Measurements from ENCODE around the gene ATP8A2.
"Not testable (repeated sequence)": the region's sequence is repeated elsewhere in the genome, so short reads cannot be mapped to it uniquely, and the experiment has no call there.

The ATP8A2 gene

GRCh38 chr13:25371875-25372283 is at the start of gene ATP8A2:
Gene ATP8A2, plus strand, starts transcription at chr13:25371974. Its CDS starts 239 bp downstream, at chr13:25372213.
- no peak for DNase-seq

- no peak for DNase-seq
These were observed 47.7 kb upstream of the ATP8A2 start for GRCh38 chr13:25324100-25324499.

GRCh38 chr13:25329706-25330105 is 42.1 kb upstream of the ATP8A2 start:
- DNase-seq = no peak

- no peak for DNase-seq
These were observed 41.2 kb upstream of the ATP8A2 start for GRCh38 chr13:25330541-25330940.

GRCh38 chr13:25335856-25336255 is 35.9 kb upstream of the ATP8A2 start:
- no peak for DNase-seq

- no peak for DNase-seq
These were observed 26.2 kb upstream of the ATP8A2 start for GRCh38 chr13:25345576-25345975.

GRCh38 chr13:25347151-25347550 is 24.6 kb upstream of the ATP8A2 start:
- no peak for DNase-seq

- DNase-seq = no peak
These were observed 20.4 kb upstream of the ATP8A2 start for GRCh38 chr13:25351404-25351803.

GRCh38 chr13:25352230-25352629 is 19.5 kb upstream of the ATP8A2 start:
- no peak for DNase-seq

GRCh38 chr13:25352806-25353205 is 19.0 kb upstream of the ATP8A2 start:
- DNase-seq = no peak

GRCh38 chr13:25353344-25353743 is 18.4 kb upstream of the ATP8A2 start:
- no peak for DNase-seq

- no peak for DNase-seq
These were observed 17.4 kb upstream of the ATP8A2 start for GRCh38 chr13:25354377-25354776.

GRCh38 chr13:25360443-25360842 is 11.3 kb upstream of the ATP8A2 start:
- not testable (repeated sequence) for DNase-seq

- no peak for DNase-seq
These were observed 6.0 kb upstream of the ATP8A2 start for GRCh38 chr13:25365720-25366235.

GRCh38 chr13:25371158-25371874 is 458 bp upstream of the ATP8A2 start:
- DNase-seq = no peak

- DNase-seq = no peak
These were observed 709 bp downstream of the ATP8A2 start for GRCh38 chr13:25372284-25373081.

- DNase-seq = no peak
These were observed 4.1 kb downstream of the ATP8A2 start for GRCh38 chr13:25375727-25376358.

- DNase-seq = no peak
These were observed 5.6 kb downstream of the ATP8A2 start for GRCh38 chr13:25377244-25377962.

GRCh38 chr13:25378528-25378927 is 6.8 kb downstream of the ATP8A2 start:
- no peak for DNase-seq

- DNase-seq = no peak
These were observed 7.2 kb downstream of the ATP8A2 start for GRCh38 chr13:25379011-25379410.

- DNase-seq = no peak
These were observed 8.3 kb downstream of the ATP8A2 start for GRCh38 chr13:25380082-25380481.

- DNase-seq = no peak
These were observed 9.1 kb downstream of the ATP8A2 start for GRCh38 chr13:25380741-25381324.
